Measurements from ENCODE around the gene BTG4.

Gene BTG4

DNA sequence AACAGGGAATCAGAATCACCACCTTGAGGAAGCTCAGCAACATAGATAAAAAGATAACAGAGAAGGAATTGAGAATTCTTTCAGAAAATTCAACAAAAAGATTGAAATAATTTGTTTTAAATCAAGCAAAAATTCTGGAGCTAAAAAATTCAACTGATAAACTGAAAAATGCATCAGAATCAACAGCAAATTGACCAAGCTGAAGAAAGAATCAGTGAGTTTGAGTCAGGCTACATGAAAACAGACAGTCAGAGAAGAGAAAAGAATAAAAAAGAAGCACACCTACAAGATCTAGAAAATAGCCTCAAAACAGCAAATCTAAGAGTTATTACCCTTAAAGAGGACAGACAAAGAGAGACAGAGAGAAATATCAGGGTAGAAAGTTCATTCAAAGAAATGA lies 28.8 kb downstream of the BTG4 start:
- Histone ChIP-seq H3K27ac (no peak overlapping the region), H3K27me3 (no peaks in the 10 kb centered on the region), H3K4me3 (ENCODE audit: low read depth in 1 of 2, low read length in 1 of 2) (no peak overlapping the region), H3K36me3 (no peaks in the 10 kb centered on the region), H3K4me1 (ENCODE audit: control insufficient read depth in 1 of 2, insufficient read depth in 1 of 2, low read depth in 1 of 2, low read length in 1 of 2) (peaks cover 3 to 10% of the 10 kb centered on the region in 2 experiments), H3K9me3 (no peaks in the 10 kb centered on the region)
- TF ChIP-seq, protein P1, sequence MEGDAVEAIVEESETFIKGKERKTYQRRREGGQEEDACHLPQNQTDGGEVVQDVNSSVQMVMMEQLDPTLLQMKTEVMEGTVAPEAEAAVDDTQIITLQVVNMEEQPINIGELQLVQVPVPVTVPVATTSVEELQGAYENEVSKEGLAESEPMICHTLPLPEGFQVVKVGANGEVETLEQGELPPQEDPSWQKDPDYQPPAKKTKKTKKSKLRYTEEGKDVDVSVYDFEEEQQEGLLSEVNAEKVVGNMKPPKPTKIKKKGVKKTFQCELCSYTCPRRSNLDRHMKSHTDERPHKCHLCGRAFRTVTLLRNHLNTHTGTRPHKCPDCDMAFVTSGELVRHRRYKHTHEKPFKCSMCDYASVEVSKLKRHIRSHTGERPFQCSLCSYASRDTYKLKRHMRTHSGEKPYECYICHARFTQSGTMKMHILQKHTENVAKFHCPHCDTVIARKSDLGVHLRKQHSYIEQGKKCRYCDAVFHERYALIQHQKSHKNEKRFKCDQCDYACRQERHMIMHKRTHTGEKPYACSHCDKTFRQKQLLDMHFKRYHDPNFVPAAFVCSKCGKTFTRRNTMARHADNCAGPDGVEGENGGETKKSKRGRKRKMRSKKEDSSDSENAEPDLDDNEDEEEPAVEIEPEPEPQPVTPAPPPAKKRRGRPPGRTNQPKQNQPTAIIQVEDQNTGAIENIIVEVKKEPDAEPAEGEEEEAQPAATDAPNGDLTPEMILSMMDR (IDR thresholded peaks at IDR 0.05): no peak

DNA sequence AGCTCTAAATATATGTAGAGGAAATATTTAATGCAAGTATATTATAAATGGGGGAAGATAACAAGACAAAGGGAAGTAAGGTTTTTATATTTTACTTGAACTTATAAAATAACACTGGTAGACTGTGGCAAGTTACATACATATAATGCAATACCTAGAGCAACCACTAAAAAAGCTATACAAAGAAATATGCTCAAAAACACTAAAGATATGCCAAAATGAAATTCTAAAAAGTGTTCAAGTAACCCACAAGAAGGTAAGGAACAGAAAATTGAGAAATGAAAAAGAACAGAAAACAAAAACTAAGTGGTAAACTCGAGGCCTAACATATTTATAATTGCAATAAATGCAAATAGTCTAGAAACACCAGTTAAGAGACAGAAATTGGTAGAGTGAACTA lies 32.5 kb downstream of the BTG4 start:
- TF ChIP-seq, protein P1 (IDR thresholded peaks at IDR 0.05): no peak
- H3K4me3 ChIP-seq (ENCODE audit: low read depth in 1 of 2, low read length in 1 of 2): no peak overlapping the region
- peaks cover 3 to 10% of the 10 kb centered on the region in 2 experiments for H3K4me1 ChIP-seq (ENCODE audit: control insufficient read depth in 1 of 2, insufficient read depth in 1 of 2, low read depth in 1 of 2, low read length in 1 of 2)

DNA sequence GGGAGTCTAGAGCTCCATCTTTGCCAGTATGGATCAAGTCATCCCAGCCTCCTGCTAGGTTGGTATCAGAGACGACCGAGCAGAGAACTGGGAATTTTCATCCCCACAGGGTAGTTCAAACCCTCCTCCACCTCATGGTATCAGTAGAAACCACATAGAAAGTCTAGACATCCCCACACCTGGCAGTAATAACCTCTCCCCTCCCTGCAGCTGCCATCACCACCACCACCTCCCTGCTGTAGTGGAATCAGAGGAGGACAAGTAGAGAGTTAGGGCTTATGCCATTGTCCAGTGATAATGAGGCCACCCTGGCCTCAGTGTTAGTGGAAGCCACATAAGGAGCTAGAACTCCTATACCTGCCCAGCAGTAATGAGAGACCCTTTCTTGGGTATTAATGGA lies 34.3 kb downstream of the BTG4 start:
- Histone ChIP-seq H3K27me3 (no peaks in the 10 kb centered on the region), H3K9me3 (no peaks in the 10 kb centered on the region), H3K4me1 (ENCODE audit: control insufficient read depth in 1 of 2, insufficient read depth in 1 of 2, low read depth in 1 of 2, low read length in 1 of 2) (peaks cover 3 to 10% of the 10 kb centered on the region in 2 experiments), H3K36me3 (no peaks in the 10 kb centered on the region), H3K27ac (no peak overlapping the region), H3K4me3 (ENCODE audit: low read depth in 1 of 2, low read length in 1 of 2) (no peak overlapping the region)
- TF ChIP-seq, protein P1 (IDR thresholded peaks at IDR 0.05): no peak

More for the DNA sequence above, 32.5 kb downstream of the BTG4 start:
- no peaks in the 10 kb centered on the region for H3K36me3 ChIP-seq
- no peaks in the 10 kb centered on the region for H3K27me3 ChIP-seq
- H3K27ac ChIP-seq: no peak overlapping the region
- no peaks in the 10 kb centered on the region for H3K9me3 ChIP-seq

DNA sequence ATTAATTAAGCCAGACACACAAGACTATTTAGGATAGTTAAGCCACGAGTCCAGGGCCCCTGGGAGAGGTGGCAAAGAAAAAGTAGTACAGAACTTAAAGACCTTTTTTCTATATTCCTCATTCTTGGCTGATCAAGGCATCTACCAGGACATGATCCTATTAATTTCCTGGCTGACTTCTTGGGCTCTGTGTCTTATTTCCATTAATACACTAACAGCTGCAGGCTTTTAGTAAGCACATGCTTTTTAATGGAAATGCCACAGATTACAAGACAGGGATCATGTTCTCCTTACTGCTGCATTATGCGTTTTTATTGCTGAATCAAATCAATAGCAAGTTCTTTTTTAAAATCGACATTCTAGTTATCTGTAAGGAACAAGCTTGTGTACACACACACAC lies 35.2 kb downstream of the BTG4 start:
- H3K36me3 ChIP-seq: no peaks in the 10 kb centered on the region
- no peak overlapping the region for H3K27ac ChIP-seq
- TF ChIP-seq, protein P1 (IDR thresholded peaks at IDR 0.05): no peak
- no peak overlapping the region for H3K4me3 ChIP-seq (ENCODE audit: low read depth in 1 of 2, low read length in 1 of 2)
- H3K27me3 ChIP-seq: no peaks in the 10 kb centered on the region
- no peaks in the 10 kb centered on the region for H3K9me3 ChIP-seq
- H3K4me1 ChIP-seq (ENCODE audit: control insufficient read depth in 1 of 2, insufficient read depth in 1 of 2, low read depth in 1 of 2, low read length in 1 of 2): peaks cover 3 to 10% of the 10 kb centered on the region in 2 experiments

DNA sequence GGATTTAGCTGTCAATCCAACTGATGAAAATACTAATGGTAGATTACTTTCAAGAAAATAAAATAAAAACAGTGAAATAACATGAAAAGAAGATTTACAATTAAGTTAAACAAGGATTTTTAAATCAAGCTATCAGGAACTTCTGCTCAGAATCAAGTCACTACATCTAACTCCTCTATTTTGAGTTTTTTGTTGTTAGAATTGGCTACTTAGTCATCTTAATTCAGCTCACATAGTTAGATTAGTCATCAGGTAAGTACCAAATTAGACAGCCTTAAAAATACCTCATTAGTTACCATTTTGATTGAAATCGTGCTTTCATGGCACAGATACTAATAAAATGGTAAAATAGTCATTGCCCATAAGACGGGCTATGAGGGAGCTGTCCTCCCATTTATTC lies 35.8 kb downstream of the BTG4 start:
- H3K4me1 ChIP-seq (ENCODE audit: control insufficient read depth in 1 of 2, insufficient read depth in 1 of 2, low read depth in 1 of 2, low read length in 1 of 2): peaks cover 3 to 10% of the 10 kb centered on the region in 2 experiments
- TF ChIP-seq, protein P1 (IDR thresholded peaks at IDR 0.05): no peak
- H3K27me3 ChIP-seq: no peaks in the 10 kb centered on the region
- H3K4me3 ChIP-seq (ENCODE audit: low read depth in 1 of 2, low read length in 1 of 2): no peak overlapping the region
- no peaks in the 10 kb centered on the region for H3K9me3 ChIP-seq
- H3K36me3 ChIP-seq: no peaks in the 10 kb centered on the region
- no peak overlapping the region for H3K27ac ChIP-seq

DNA sequence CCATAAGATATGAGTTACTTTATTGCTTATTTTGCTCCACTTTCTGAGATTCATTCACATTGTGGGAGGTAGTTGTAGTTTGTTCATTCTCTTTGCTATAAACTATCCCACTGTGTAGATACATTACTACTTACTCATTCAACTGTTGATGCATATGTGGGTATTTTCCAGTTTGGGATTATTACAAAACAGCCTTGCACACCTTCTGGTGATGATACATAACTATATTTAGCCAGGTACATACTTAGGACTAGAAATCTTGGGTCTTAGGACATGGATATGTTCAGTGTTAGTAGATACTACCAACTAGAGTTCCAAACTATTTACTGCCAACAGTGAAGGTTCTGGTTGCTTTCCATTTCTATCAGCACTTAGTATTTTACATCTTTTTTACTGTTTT lies 37.8 kb downstream of the BTG4 start:
- Histone ChIP-seq H3K36me3 (no peaks in the 10 kb centered on the region), H3K27me3 (no peaks in the 10 kb centered on the region), H3K4me3 (ENCODE audit: low read depth in 1 of 2, low read length in 1 of 2) (no peak overlapping the region), H3K27ac (no peak overlapping the region), H3K4me1 (ENCODE audit: control insufficient read depth in 1 of 2, insufficient read depth in 1 of 2, low read depth in 1 of 2, low read length in 1 of 2) (peaks cover 7 to 15% of the 10 kb centered on the region in 2 experiments), H3K9me3 (no peaks in the 10 kb centered on the region)
- TF ChIP-seq, protein P1 (IDR thresholded peaks at IDR 0.05): no peak

All from neutrophil (primary cell).